SU-DHL-6 (cell line): ENCODE results near the gene HS3ST3B1.

ENCODE experiments used
- H2AFZ ChIP-seq: fragments of 200-600 bp; sonication (generic); 2 replicates; pipeline ENCODE4 v1.6.1; 2014; ENCODE audit warnings: low read depth, mild to moderate bottlenecking, moderate library complexity, mixed read lengths, antibody characterized with exemption, low read length; ENCODE audit not compliant: severe bottlenecking
- H3F3A ChIP-seq: fragments of 200-600 bp; shearing (Covaris generic); 2 replicates; pipeline ENCODE4 v1.6.0; 2016; ENCODE audit warnings: antibody characterized with exemption, mild to moderate bottlenecking; ENCODE audit not compliant: insufficient read depth
- H3K27ac ChIP-seq: fragments of 200-600 bp; sonication (generic); 2 replicates; pipeline ENCODE4 v1.5.1; 2016; ENCODE audit warnings: low read depth, mild to moderate bottlenecking, low read length, moderate library complexity, mixed read lengths
- H3K27me3 ChIP-seq: fragments of 200-600 bp; sonication (generic), shearing (Covaris generic); 2 replicates; pipeline ENCODE4 v1.6.0; 2014; ENCODE audit warnings: mild to moderate bottlenecking, low read length
- H3K36me3 ChIP-seq: fragments of 200-600 bp; sonication (generic); 2 replicates; pipeline ENCODE4 v1.6.1; 2014; ENCODE audit warnings: mild to moderate bottlenecking, low read length, mixed read lengths
- H3K4me2 ChIP-seq: fragments of 300-600, 200-600 bp; shearing (Covaris generic), sonication (generic); 2 replicates; pipeline ENCODE4 v1.6.0; 2014; ENCODE audit warnings: low read length, low read depth, mild to moderate bottlenecking; ENCODE audit not compliant: poor library complexity, severe bottlenecking
- H3K4me3 ChIP-seq: fragments of 200-600 bp; sonication (generic); 2 replicates; pipeline ENCODE4 v1.5.1; 2014; ENCODE audit warnings: antibody characterized with exemption, low read length, mild to moderate bottlenecking, mixed read lengths; ENCODE audit not compliant: insufficient read depth, poor library complexity, severe bottlenecking
- H3K79me2 ChIP-seq: fragments of 200-600 bp; sonication (generic); 2 replicates; pipeline ENCODE4 v1.6.1; 2014; ENCODE audit warnings: mild to moderate bottlenecking, low read length, moderate library complexity; ENCODE audit not compliant: insufficient read depth
- H3K9ac ChIP-seq: fragments of 200-600 bp; sonication (generic); 2 replicates; pipeline ENCODE4 v1.7.0; 2014; ENCODE audit warnings: mild to moderate bottlenecking, low read length
- H3K9me2 ChIP-seq: fragments of 200-600 bp; sonication (generic); replicated peaks from 2 replicates; pipeline ENCODE4 v1.6.1; 2014; ENCODE audit warnings: low read length; ENCODE audit not compliant: insufficient read depth
- H3K9me3 ChIP-seq: fragments of 200-600 bp; sonication (generic); 2 replicates; pipeline ENCODE4 v1.6.1; 2014; ENCODE audit warnings: low read length, mixed read lengths; ENCODE audit not compliant: insufficient read depth
- H4K20me1 ChIP-seq: fragments of 200-600 bp; sonication (generic); 2 replicates; pipeline ENCODE4 v1.6.1; 2014; ENCODE audit warnings: low read depth, mild to moderate bottlenecking, antibody characterized with exemption, low read length, moderate library complexity, mixed read lengths
- CTCF ChIP-seq: fragments of 200-600 bp; sonication (generic); IDR thresholded peaks from one replicate; pipeline ENCODE4 v1.5.1; 2017; ENCODE audit warnings: antibody characterized with exemption, mild to moderate bottlenecking, low read length, moderate library complexity; ENCODE audit not compliant: insufficient read depth, poor library complexity, severe bottlenecking
- EZH2phosphoT487 ChIP-seq: fragments of 200-600 bp; sonication (generic), shearing (Covaris generic); conservative IDR thresholded peaks from 2 replicates; pipeline ENCODE4 v1.6.1; 2018; ENCODE audit warnings: mild to moderate bottlenecking, antibody characterized with exemption, low read length, moderate library complexity, mixed read lengths

Gene HS3ST3B1

GRCh38 chr17:14366199-14366598 is 65.3 kb downstream of the HS3ST3B1 start:
- TF ChIP-seq CTCF = no peak
- no peak for TF ChIP-seq EZH2phosphoT487
- Histone ChIP-seq H3K4me3 (no peak overlapping the region), H3K4me2 (no peak overlapping the region), H3K27ac (no peak overlapping the region), H4K20me1 (no peaks in the 10 kb centered on the region), H3K79me2 (no peaks in the 10 kb centered on the region), H2AFZ (no peak overlapping the region), H3K27me3 (no peaks in the 10 kb centered on the region), H3K9me3 (no peaks in the 10 kb centered on the region), H3F3A (no peaks in the 10 kb centered on the region), H3K9ac (no peak overlapping the region), H3K36me3 (no peaks in the 10 kb centered on the region), H3K9me2 (no peaks in the 10 kb centered on the region)

- H3K36me3 ChIP-seq = no peaks in the 10 kb centered on the region
- no peaks in the 10 kb centered on the region for H4K20me1 ChIP-seq
- no peaks in the 10 kb centered on the region for H3K9me2 ChIP-seq
- no peaks in the 10 kb centered on the region for H3F3A ChIP-seq
- H3K9me3 ChIP-seq = no peaks in the 10 kb centered on the region
- no peak overlapping the region for H3K27ac ChIP-seq
- H3K4me3 ChIP-seq = no peak overlapping the region
- H2AFZ ChIP-seq = no peak overlapping the region
- TF ChIP-seq EZH2phosphoT487 (no peak), CTCF (no peak)
- H3K9ac ChIP-seq = no peak overlapping the region
- no peak overlapping the region for H3K4me2 ChIP-seq
- H3K27me3 ChIP-seq = no peaks in the 10 kb centered on the region
- no peaks in the 10 kb centered on the region for H3K79me2 ChIP-seq
These were observed 71.6 kb downstream of the HS3ST3B1 start for GRCh38 chr17:14372461-14372860.

GRCh38 chr17:14372905-14373613 is 72.2 kb downstream of the HS3ST3B1 start:
- no peaks in the 10 kb centered on the region for H3K9me2 ChIP-seq
- no peak overlapping the region for H3K4me3 ChIP-seq
- TF ChIP-seq CTCF (no peak), EZH2phosphoT487 (no peak)
- H3K36me3 ChIP-seq = no peaks in the 10 kb centered on the region
- no peak overlapping the region for H3K9ac ChIP-seq
- no peaks in the 10 kb centered on the region for H3F3A ChIP-seq
- no peak overlapping the region for H2AFZ ChIP-seq
- H3K79me2 ChIP-seq = no peaks in the 10 kb centered on the region
- no peaks in the 10 kb centered on the region for H3K27me3 ChIP-seq
- no peaks in the 10 kb centered on the region for H3K9me3 ChIP-seq
- H3K4me2 ChIP-seq = no peak overlapping the region
- no peak overlapping the region for H3K27ac ChIP-seq
- no peaks in the 10 kb centered on the region for H4K20me1 ChIP-seq
